ENCODE measurements around the gene TMIE. TPM values are rescaled to one million over a fixed set of nuclear protein-coding genes. Genes with fewer than 3 reads are reported as not detected.
A peak's percentile ranks its signal among the peaks of the same experiment; 100 is the strongest.

TMIE gene
- total and polyA plus RNA-seq, 9 of the 15 experiments (the other 6 are each of a cell fraction or from before 2014, with no cell fraction given): not detected

- TF ChIP-seq ZNF174 (CRISPR knock-in tag; IDR thresholded peaks at IDR 0.05) (no peak), KDM2B (CRISPR knock-in tag; IDR thresholded peaks at IDR 0.05) (0 out of 2 replicates have a peak, but pooled peaks have one; percentile 59), ZNF655 (CRISPR knock-in tag; IDR thresholded peaks at IDR 0.05) (no peak), GTF2E2 (tag; IDR thresholded peaks at IDR 0.05) (no peak), NFXL1 (CRISPR knock-in tag; IDR thresholded peaks at IDR 0.05) (no peak), ZZZ3 (IDR thresholded peaks at IDR 0.05) (no peak), EWSR1 (IDR thresholded peaks at IDR 0.05; ENCODE audit: borderline replicate concordance, low read depth, partially characterized antibody) (no peak), ELF4 (CRISPR knock-in tag; IDR thresholded peaks at IDR 0.05) (no peak), SMARCC2 (IDR thresholded peaks at IDR 0.05; ENCODE audit: low read depth) (no peak), NCOR1 (IDR thresholded peaks at IDR 0.05) (no peak), ZNF354B (CRISPR knock-in tag; IDR thresholded peaks at IDR 0.05) (no peak), RFX1 (IDR thresholded peaks at IDR 0.05) (no peak), CBX2 (IDR thresholded peaks at IDR 0.05; ENCODE audit: insufficient read depth, low read length, poor library complexity, severe bottlenecking) (no peak), KLF13 (tag; IDR thresholded peaks at IDR 0.05; ENCODE audit: borderline replicate concordance, low read depth) (no peak), CXXC5 (CRISPR knock-in tag; IDR thresholded peaks at IDR 0.05) (peak; percentile 20), TBP (optimal IDR thresholded peaks at IDR 0.05; ENCODE audit: low read depth, low read length) (no peak), FOXP4 (CRISPR knock-in tag; IDR thresholded peaks at IDR 0.05; ENCODE audit: borderline replicate concordance) (no peak), CCNT2 (IDR thresholded peaks at IDR 0.05; ENCODE audit: borderline replicate concordance, extremely low read depth, insufficient read length, low read depth, low read length) (no peak), ZBTB43 (CRISPR knock-in tag; IDR thresholded peaks at IDR 0.05) (no peak), DDX20 (tag; IDR thresholded peaks at IDR 0.05; ENCODE audit: low read depth) (no peak), HEY1 (CRISPR knock-in tag; IDR thresholded peaks at IDR 0.05; ENCODE audit: borderline replicate concordance) (no peak), MIER1 (IDR thresholded peaks at IDR 0.05; ENCODE audit: low read depth) (no peak), CCAR2 (IDR thresholded peaks at IDR 0.05; ENCODE audit: low read depth, low read length) (no peak)
These were observed 7.9 kb upstream of the TMIE start, which contains the start of gene ALS2CL (continued) for GRCh38 chr3:46693038-46693891.

All from K562 (cell line).